OCI-LY3 (cell line): ENCODE results near the gene SCUBE1.
"Not testable (repeated sequence)": the region's sequence is repeated elsewhere in the genome, so short reads cannot be mapped to it uniquely, and the experiment has no call there.

Experiments used
- H2AFZ ChIP-seq: fragments of 200-600, 300-600 bp; shearing (Covaris generic); 2 replicates; pipeline ENCODE4 v1.6.0; 2014; ENCODE audit warnings: antibody characterized with exemption, low read depth, low read length
- H3K27ac ChIP-seq: fragments of 200-600, 300-600 bp; sonication (generic); 2 replicates; pipeline ENCODE4 v1.5.1; 2014; ENCODE audit warnings: mild to moderate bottlenecking, low read length, moderate library complexity, mixed read lengths
- H3K27me3 ChIP-seq: fragments of 200-600, 300-600 bp; sonication (generic); 2 replicates; pipeline ENCODE4 v1.6.1; 2014; ENCODE audit warnings: low read depth, low read length, mixed read lengths
- H3K36me3 ChIP-seq: fragments of 200-600, 300-600 bp; sonication (generic); replicated peaks from 2 replicates; pipeline ENCODE3; 2014; ENCODE audit warnings: low read depth, low read length, mixed read lengths
- H3K4me1 ChIP-seq: fragments of 300-600, 200-600 bp; sonication (generic); 2 replicates; pipeline ENCODE4 v1.6.1; 2014; ENCODE audit warnings: low read length, mixed read lengths
- H3K4me2 ChIP-seq: fragments of 200-600, 300-600 bp; sonication (generic); 2 replicates; pipeline ENCODE4 v1.6.1; 2014; ENCODE audit warnings: low read length, mixed read lengths
- H3K4me3 ChIP-seq: fragments of 300-600, 200-600 bp; sonication (generic); 2 replicates; pipeline ENCODE4 v1.5.1; 2014; ENCODE audit warnings: antibody characterized with exemption, mild to moderate bottlenecking, low read length, moderate library complexity
- H3K79me2 ChIP-seq: fragments of 300-600, 200-600 bp; shearing (Covaris generic); 2 replicates; pipeline ENCODE4 v1.6.1; 2014; ENCODE audit warnings: mild to moderate bottlenecking, low read length, mixed read lengths
- H3K9ac ChIP-seq: fragments of 300-600, 200-600 bp; shearing (Covaris generic); 2 replicates; pipeline ENCODE4 v1.6.0; 2014; ENCODE audit warnings: mild to moderate bottlenecking, low read length, moderate library complexity
- H3K9me3 ChIP-seq: fragments of 200-600, 300-600 bp; shearing (Covaris generic); 2 replicates; pipeline ENCODE4 v1.6.1; 2014; ENCODE audit warnings: low read length, mixed read lengths; ENCODE audit not compliant: insufficient read depth
- H4K20me1 ChIP-seq: fragments of 200-600, 300-600 bp; sonication (generic); 2 replicates; pipeline ENCODE4 v1.6.1; 2016; ENCODE audit warnings: low read length, mixed read lengths; ENCODE audit not compliant: insufficient read depth
- CTCF ChIP-seq: fragments of 200-600, 300-600 bp; sonication (generic); IDR thresholded peaks from 2 replicates; pipeline ENCODE4 v1.5.1; 2014; ENCODE audit warnings: antibody characterized with exemption, low read length, low read depth
- EZH2phosphoT487 ChIP-seq: fragments of 200-600 bp; shearing (Covaris generic); IDR thresholded peaks from 2 replicates; pipeline ENCODE4 v1.6.1; 2018; ENCODE audit warnings: antibody characterized with exemption, mixed run types, low read depth

SCUBE1 gene

GRCh38 chr22:43287441-43287840 lies 55.7 kb downstream of the SCUBE1 start:
- H3K27me3 ChIP-seq: peaks cover 15% of the 10 kb centered on the region
- H3K27ac ChIP-seq: no peak overlapping the region
- no peaks in the 10 kb centered on the region for H3K36me3 ChIP-seq
- no peak overlapping the region for H3K4me2 ChIP-seq
- H3K9ac ChIP-seq: no peak overlapping the region
- no peaks in the 10 kb centered on the region for H3K79me2 ChIP-seq
- H3K4me3 ChIP-seq: no peak overlapping the region
- no peak overlapping the region for H2AFZ ChIP-seq
- TF ChIP-seq EZH2phosphoT487 (no peak), CTCF (no peak)
- no peaks in the 10 kb centered on the region for H3K4me1 ChIP-seq
- H3K9me3 ChIP-seq: no peaks in the 10 kb centered on the region
- no peaks in the 10 kb centered on the region for H4K20me1 ChIP-seq

GRCh38 chr22:43281394-43281793 lies 61.8 kb downstream of the SCUBE1 start:
- no peak for TF ChIP-seq CTCF
- TF ChIP-seq EZH2phosphoT487: no peak
- H3K4me3 ChIP-seq: no peak overlapping the region
- H4K20me1 ChIP-seq: no peaks in the 10 kb centered on the region
- H2AFZ ChIP-seq: no peak overlapping the region
- H3K9me3 ChIP-seq: no peaks in the 10 kb centered on the region
- no peaks in the 10 kb centered on the region for H3K4me1 ChIP-seq
- H3K9ac ChIP-seq: no peak overlapping the region
- no peaks in the 10 kb centered on the region for H3K79me2 ChIP-seq
- H3K36me3 ChIP-seq: no peaks in the 10 kb centered on the region
- no peak overlapping the region for H3K27ac ChIP-seq
- H3K27me3 ChIP-seq: peaks cover 17% of the 10 kb centered on the region; the same call in 1 of the 2 replicates
- H3K4me2 ChIP-seq: no peak overlapping the region

- not testable (repeated sequence) for H3K9me3 ChIP-seq, H3K27ac ChIP-seq, H3K9ac ChIP-seq, H3K36me3 ChIP-seq, H3K4me2 ChIP-seq, H3K79me2 ChIP-seq, H4K20me1 ChIP-seq, H2AFZ ChIP-seq, H3K4me3 ChIP-seq, H3K4me1 ChIP-seq
- peaks cover 19% of the 10 kb centered on the region; the same call in 1 of the 2 replicates for H3K27me3 ChIP-seq
Observed at GRCh38 chr22:43280523-43280886, 62.7 kb downstream of the SCUBE1 start.

GRCh38 chr22:43279867-43280522 lies 63.2 kb downstream of the SCUBE1 start:
- H3K27me3 ChIP-seq: peaks cover 22% of the 10 kb centered on the region; the same call in 1 of the 2 replicates
- no peak overlapping the region for H3K4me3 ChIP-seq
- H3K36me3 ChIP-seq: no peaks in the 10 kb centered on the region
- H3K79me2 ChIP-seq: no peaks in the 10 kb centered on the region
- no peak overlapping the region for H3K4me2 ChIP-seq
- H3K9me3 ChIP-seq: no peaks in the 10 kb centered on the region
- no peak overlapping the region for H3K9ac ChIP-seq
- no peak overlapping the region for H3K27ac ChIP-seq
- TF ChIP-seq CTCF: no peak
- no peak for TF ChIP-seq EZH2phosphoT487
- no peaks in the 10 kb centered on the region for H4K20me1 ChIP-seq
- H2AFZ ChIP-seq: no peak overlapping the region
- H3K4me1 ChIP-seq: no peaks in the 10 kb centered on the region
